SK-N-MC (cell line): ENCODE measurements around the gene RGS7.
"Not testable (repeated sequence)": the region's sequence is repeated elsewhere in the genome, so short reads cannot be mapped to it uniquely, and the experiment has no call there.

Experiments used
- DNase-seq: peaks from one replicate; pipeline ENCODE4 v3.0.0-alpha.2; 2011; ENCODE audit warnings: low read depth, low spot score
- H3K27ac ChIP-seq: fragments of 200-600 bp; sonication (generic); 2 replicates; pipeline ENCODE4 v1.5.1; 2016; ENCODE audit warnings: mixed run types
- H3K36me3 ChIP-seq: fragments of 200-600 bp; sonication (generic); 2 replicates; pipeline ENCODE4 v1.6.1; 2017; ENCODE audit warnings: antibody characterized with exemption, low read length, mixed read lengths; ENCODE audit not compliant: insufficient read depth
- H3K4me3 ChIP-seq: fragments of 200-600 bp; sonication (generic); 2 replicates; pipeline ENCODE4 v1.5.1; 2016
- H3K9ac ChIP-seq: fragments of 200-600 bp; sonication (generic); 2 replicates; pipeline ENCODE4 v1.8.0; 2017; ENCODE audit warnings: mixed run types, mixed read lengths; ENCODE audit not compliant: insufficient read length
- H3K9me3 ChIP-seq: fragments of 200-600 bp; sonication (generic); 2 replicates; pipeline ENCODE4 v1.6.1; 2017; ENCODE audit warnings: low read depth, mild to moderate bottlenecking, antibody characterized with exemption, low read length, moderate library complexity, mixed read lengths
- EZH2 ChIP-seq: fragments of 200-600 bp; sonication (generic); IDR thresholded peaks from one replicate; pipeline ENCODE4 v1.6.1; 2017; ENCODE audit warnings: antibody characterized with exemption
- FOXP2 ChIP-seq: optimal IDR thresholded peaks from 2 replicates; pipeline ENCODE3; 2011; ENCODE audit warnings: mild to moderate bottlenecking, moderate library complexity; ENCODE audit not compliant: insufficient read depth; ENCODE audit errors: extremely low read length, control extremely low read depth
- POLR2AphosphoS5 ChIP-seq: IDR thresholded peaks from 2 replicates; pipeline ENCODE4 v1.6.1; 2012; ENCODE audit warnings: mild to moderate bottlenecking, low read depth, low read length, borderline replicate concordance

RGS7 gene

GRCh38 chr1:241181471-241181870, 175.5 kb downstream of the RGS7 start:
- Histone ChIP-seq H3K4me3 (no peak overlapping the region), H3K36me3 (no peaks in the 10 kb centered on the region), H3K27ac (no peak overlapping the region), H3K9me3 (no peaks in the 10 kb centered on the region), H3K9ac (no peak overlapping the region)
- TF ChIP-seq EZH2, result no peak
- no peak for TF ChIP-seq POLR2AphosphoS5
- no peak for TF ChIP-seq FOXP2
- no peak for DNase-seq

DNA sequence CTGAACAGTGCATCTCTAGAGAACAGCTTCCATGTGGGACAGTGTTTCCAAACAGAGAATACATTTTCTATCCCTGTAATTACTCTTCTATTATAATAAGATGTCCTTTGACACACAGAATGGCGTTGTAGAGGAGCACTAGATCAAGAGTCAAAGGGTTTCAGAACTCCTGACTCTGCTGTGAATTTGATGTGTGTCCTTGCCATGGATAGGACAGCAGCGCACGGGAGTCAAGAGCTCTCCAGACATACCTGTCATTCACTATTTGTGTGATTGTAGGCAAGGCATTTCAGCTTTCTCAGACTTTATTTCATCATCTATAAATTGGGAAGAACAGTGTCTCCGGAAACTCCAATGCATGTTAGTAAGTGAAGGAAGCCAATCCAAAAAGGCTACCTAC, 176.4 kb downstream of the RGS7 start:
- no peak overlapping the region for H3K27ac ChIP-seq
- no peak for TF ChIP-seq POLR2AphosphoS5
- no peak for TF ChIP-seq FOXP2
- TF ChIP-seq EZH2, result no peak
- no peak for DNase-seq
- H3K4me3 ChIP-seq, result no peak overlapping the region
- H3K9ac ChIP-seq, result no peak overlapping the region
- no peaks in the 10 kb centered on the region for H3K36me3 ChIP-seq
- no peaks in the 10 kb centered on the region for H3K9me3 ChIP-seq

DNA sequence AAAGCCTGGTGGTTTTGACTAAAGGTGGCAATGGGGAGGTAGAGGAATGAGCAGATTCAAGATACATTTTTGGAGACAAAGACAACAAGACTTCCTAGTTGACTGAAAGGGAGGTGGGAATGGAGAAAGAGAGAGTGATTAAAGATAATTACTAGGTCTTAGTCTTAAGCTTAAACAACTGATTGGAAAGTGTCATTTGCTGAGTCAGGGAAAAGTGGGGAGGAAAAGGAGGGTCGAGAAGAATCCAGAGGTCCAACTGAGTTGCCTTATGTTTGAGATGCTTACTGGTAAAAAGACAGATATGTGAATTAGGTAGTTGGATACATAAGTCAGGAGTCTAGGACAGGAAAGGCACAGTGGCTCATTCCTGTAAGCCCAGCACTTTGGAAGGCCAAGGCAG, 179.3 kb downstream of the RGS7 start:
- Histone ChIP-seq H3K4me3 (no peak overlapping the region), H3K9me3 (no peaks in the 10 kb centered on the region), H3K9ac (no peak overlapping the region), H3K27ac (no peak overlapping the region), H3K36me3 (no peaks in the 10 kb centered on the region)
- no peak for DNase-seq
- TF ChIP-seq POLR2AphosphoS5 (no peak), FOXP2 (no peak), EZH2 (no peak)

DNA sequence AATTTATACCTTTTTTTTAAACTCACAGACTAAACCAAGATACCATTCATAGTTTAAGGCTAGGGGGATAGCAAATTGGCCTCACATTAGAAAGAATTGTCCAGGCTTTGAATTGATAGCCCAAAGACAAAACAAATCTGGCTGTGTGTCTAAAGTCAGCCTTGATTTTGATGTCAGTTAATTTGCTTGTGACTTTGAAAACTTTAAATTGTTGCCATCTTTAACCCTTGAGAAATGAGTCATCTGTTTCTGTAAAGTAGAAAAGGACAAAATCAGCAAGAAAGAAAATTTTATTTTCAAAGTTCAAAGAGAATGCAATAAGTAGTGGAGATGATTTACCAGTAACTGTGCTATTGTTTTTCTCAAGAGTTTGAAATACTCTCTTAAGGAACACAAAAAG, 184.5 kb downstream of the RGS7 start:
- no peak for DNase-seq
- Histone ChIP-seq H3K27ac (no peak overlapping the region), H3K4me3 (no peak overlapping the region), H3K36me3 (no peaks in the 10 kb centered on the region), H3K9me3 (no peaks in the 10 kb centered on the region), H3K9ac (no peak overlapping the region)
- TF ChIP-seq FOXP2, result no peak
- TF ChIP-seq POLR2AphosphoS5, result no peak
- no peak for TF ChIP-seq EZH2

DNA sequence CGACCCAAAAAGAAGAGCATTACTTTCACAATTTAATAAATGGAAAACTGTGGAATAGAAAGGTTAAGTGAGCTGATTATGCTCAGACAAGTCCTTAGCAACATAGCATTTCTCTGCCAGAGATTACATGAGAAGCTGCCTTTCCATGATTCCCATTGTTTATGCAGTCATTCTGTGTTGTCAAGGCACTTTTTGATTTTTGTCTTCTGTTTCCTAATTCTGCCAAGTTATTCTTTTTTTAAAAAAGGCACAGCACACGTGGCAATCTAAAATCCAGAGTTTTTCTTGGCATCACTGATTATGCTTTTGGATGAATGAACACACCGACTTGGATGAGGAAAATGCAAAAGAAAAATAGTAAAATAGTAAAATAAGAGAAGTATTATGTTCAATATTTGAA, 185.0 kb downstream of the RGS7 start:
- no peak overlapping the region for H3K4me3 ChIP-seq
- no peak overlapping the region for H3K27ac ChIP-seq
- no peak for DNase-seq
- no peaks in the 10 kb centered on the region for H3K36me3 ChIP-seq
- H3K9me3 ChIP-seq, result no peaks in the 10 kb centered on the region
- H3K9ac ChIP-seq, result no peak overlapping the region
- TF ChIP-seq EZH2 (no peak), POLR2AphosphoS5 (no peak), FOXP2 (no peak)

DNA sequence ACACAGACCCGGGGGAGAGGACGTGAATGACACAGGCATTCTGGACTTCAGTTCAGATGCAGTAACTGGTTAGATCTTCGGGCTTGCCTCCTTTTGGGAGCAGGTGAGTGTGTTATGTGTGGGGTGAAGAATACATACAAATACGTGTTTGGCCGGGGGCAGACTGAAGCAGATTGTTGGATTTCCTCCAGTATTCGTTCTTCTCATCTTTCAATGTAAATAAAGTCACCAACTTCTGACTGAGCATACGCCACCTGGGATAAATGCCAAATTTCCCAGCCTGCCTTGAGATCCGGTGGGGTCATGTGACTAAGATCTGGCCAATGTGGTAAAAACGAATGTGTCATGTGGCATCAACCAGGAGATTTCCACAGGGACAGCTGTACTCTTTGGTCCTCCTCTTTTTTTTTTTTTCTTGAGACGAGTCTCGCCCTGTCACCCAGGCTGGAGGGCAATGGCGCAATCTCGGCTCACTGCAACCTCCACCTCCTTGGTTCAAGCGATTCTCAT, 189.8 kb downstream of the RGS7 start:
- TF ChIP-seq EZH2 (no peak), FOXP2 (no peak), POLR2AphosphoS5 (no peak)
- no peak overlapping the region for H3K4me3 ChIP-seq
- H3K9ac ChIP-seq, result no peak overlapping the region
- DNase-seq, result no peak
- H3K9me3 ChIP-seq, result no peaks in the 10 kb centered on the region
- H3K27ac ChIP-seq, result no peak overlapping the region
- no peaks in the 10 kb centered on the region for H3K36me3 ChIP-seq

DNA sequence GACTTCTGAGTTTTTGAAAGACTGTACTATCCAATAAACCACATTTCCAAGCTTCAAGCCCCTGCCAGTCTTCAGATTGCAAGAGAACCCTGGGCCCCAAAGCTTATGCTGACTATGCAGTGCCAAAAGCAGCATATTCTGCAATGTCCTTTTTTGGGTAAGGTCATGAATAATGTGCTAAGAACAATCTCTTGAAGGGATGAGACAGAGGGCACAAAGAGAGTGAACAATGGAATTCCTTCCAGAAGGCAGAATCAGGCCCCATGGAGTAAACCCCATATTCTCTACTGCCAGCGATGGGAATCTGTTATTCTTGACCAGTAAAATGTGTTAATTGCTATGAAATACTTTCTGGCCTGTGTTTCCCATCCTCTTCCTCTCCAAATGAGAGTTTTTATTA, 190.4 kb downstream of the RGS7 start:
- no peak overlapping the region for H3K4me3 ChIP-seq
- DNase-seq, result no peak
- H3K36me3 ChIP-seq, result no peaks in the 10 kb centered on the region
- H3K9me3 ChIP-seq, result no peaks in the 10 kb centered on the region
- H3K9ac ChIP-seq, result no peak overlapping the region
- H3K27ac ChIP-seq, result no peak overlapping the region
- TF ChIP-seq FOXP2 (no peak), EZH2 (no peak), POLR2AphosphoS5 (no peak)

DNA sequence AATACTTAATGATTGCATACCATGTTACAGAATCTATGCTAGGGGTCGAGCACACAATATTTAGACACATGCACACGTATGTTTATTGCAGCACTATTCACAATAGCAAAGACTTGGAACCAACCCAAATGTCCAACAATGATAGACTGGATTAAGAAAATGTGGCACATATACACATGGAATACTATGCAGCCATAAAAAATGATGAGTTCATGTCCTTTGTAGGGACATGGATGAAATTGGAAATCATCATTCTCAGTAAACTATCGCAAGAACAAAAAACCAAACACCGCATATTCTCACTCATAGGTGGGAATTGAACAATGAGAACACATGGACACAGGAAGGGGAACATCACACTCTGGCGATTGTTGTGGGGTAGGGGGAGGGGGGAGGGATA, 191.7 kb downstream of the RGS7 start:
- DNase-seq, H3K4me3 ChIP-seq, H3K9me3 ChIP-seq, H3K9ac ChIP-seq, H3K36me3 ChIP-seq, H3K27ac ChIP-seq: not testable (repeated sequence)

DNA sequence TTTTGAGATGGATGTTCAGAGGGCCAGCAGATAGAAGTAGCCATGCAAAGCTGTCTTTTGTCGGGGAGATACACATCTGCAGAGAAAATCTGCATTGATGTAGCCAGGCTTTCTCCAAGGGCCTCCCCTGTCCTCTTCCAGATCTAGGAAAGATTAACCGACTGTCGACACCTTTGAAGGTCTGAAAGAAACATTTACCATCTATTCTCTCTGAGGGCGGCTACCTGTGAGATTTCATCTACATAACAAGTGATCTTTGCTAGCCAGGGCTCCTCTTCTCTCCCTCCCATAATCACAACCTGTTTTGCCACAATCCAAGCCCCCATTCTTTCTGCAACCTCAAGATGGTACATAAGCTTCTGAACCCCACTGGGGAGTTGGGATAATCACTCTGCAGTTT, 193.6 kb downstream of the RGS7 start:
- Histone ChIP-seq H3K9ac (no peak overlapping the region), H3K36me3 (no peaks in the 10 kb centered on the region), H3K27ac (no peak overlapping the region), H3K4me3 (no peak overlapping the region), H3K9me3 (no peaks in the 10 kb centered on the region)
- DNase-seq, result no peak
- no peak for TF ChIP-seq EZH2
- TF ChIP-seq FOXP2, result no peak
